WTC11 (cell line): Measurements from ENCODE around the gene TM9SF4.

Experiments
- CREM ChIP-seq: sonication (generic); formaldehyde crosslinking; IDR thresholded peaks from 2 replicates; pipeline ENCODE4 v1.8.1; 2022; ENCODE audit warnings: mild to moderate bottlenecking, missing genetic modification reagents, moderate library complexity
- MXD4 ChIP-seq: fragments of 250-450 bp; sonication (Bioruptor Pico); IDR thresholded peaks from 2 replicates; pipeline ENCODE4 v1.8.0; 2021; ENCODE audit warnings: mild to moderate bottlenecking, moderate library complexity, borderline replicate concordance

- TF ChIP-seq MXD4 (CRISPR knock-in tag): no peak
- TF ChIP-seq CREM (CRISPR knock-in tag): no peak
Observed at GRCh38 chr20:32205110-32205842, 95.8 kb downstream of the TM9SF4 start.
